Uterus (tissue), 2 donors: ENCODE data around the gene TP53RK.

ENCODE experiments used
- POLR2A ChIP-seq, 2 donors: fragments of 450-650 bp; IDR thresholded peaks; one replicate each; pipeline ENCODE4 v1.6.1; 2016; ENCODE audit warnings: antibody characterized with exemption in 2 of 2, mild to moderate bottlenecking in 1 of 2, moderate library complexity in 1 of 2
- TF ChIP-seq, protein P1 (sequence below), 4 experiments: fragments of 200-600 bp in 2 of 4; fragments of 450-650 bp in 2 of 4; sonication (generic) in 2 of 4; IDR thresholded peaks; one replicate each; pipeline ENCODE4 v1.5.1; 2016 to 2019; ENCODE audit warnings: antibody characterized with exemption in 4 of 4, mild to moderate bottlenecking in 2 of 4, moderate library complexity in 1 of 4

DNA sequence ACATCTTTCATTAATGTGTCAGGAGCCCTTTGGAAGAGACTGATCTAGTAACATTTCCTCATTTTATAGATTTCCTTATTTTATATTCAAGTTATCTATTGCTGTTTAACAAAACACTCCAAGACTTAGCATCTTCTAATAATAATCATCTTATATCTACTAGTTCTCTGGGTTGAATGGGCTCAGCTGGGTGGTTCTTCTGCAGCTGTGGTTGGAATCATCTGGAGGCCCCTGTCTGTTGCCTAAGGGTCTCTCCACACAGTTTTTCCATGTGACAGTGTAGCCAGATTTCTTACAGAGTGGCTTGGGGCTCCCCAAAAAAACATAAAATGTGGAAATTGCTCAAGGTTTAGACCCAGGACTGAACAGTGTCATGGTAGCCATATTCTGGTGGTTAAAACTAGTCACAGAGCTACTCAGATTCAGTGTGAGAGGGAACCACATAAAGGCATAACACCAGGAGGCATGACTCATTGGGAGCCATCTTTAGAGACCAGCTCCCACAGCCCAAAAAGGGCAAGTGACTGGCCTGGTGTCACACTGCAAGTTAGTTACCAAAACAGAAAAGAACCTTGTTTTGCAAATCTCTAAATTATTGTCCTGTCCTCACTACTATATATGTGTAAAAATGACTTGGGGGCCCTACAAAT lies 31.7 kb upstream of the TP53RK start:
- TF ChIP-seq, protein P1, sequence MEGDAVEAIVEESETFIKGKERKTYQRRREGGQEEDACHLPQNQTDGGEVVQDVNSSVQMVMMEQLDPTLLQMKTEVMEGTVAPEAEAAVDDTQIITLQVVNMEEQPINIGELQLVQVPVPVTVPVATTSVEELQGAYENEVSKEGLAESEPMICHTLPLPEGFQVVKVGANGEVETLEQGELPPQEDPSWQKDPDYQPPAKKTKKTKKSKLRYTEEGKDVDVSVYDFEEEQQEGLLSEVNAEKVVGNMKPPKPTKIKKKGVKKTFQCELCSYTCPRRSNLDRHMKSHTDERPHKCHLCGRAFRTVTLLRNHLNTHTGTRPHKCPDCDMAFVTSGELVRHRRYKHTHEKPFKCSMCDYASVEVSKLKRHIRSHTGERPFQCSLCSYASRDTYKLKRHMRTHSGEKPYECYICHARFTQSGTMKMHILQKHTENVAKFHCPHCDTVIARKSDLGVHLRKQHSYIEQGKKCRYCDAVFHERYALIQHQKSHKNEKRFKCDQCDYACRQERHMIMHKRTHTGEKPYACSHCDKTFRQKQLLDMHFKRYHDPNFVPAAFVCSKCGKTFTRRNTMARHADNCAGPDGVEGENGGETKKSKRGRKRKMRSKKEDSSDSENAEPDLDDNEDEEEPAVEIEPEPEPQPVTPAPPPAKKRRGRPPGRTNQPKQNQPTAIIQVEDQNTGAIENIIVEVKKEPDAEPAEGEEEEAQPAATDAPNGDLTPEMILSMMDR (IDR thresholded peaks at IDR 0.05), result no peak
- TF ChIP-seq POLR2A (IDR thresholded peaks at IDR 0.05), result no peak
